ENCODE results near the gene TNS4. TPM values are rescaled to one million over a fixed set of nuclear protein-coding genes. Genes with fewer than 3 reads are reported as not detected.

The TNS4 gene
- total RNA-seq, 2 donors from 2014 or later = 0.89 to 2.5 TPM

DNA sequence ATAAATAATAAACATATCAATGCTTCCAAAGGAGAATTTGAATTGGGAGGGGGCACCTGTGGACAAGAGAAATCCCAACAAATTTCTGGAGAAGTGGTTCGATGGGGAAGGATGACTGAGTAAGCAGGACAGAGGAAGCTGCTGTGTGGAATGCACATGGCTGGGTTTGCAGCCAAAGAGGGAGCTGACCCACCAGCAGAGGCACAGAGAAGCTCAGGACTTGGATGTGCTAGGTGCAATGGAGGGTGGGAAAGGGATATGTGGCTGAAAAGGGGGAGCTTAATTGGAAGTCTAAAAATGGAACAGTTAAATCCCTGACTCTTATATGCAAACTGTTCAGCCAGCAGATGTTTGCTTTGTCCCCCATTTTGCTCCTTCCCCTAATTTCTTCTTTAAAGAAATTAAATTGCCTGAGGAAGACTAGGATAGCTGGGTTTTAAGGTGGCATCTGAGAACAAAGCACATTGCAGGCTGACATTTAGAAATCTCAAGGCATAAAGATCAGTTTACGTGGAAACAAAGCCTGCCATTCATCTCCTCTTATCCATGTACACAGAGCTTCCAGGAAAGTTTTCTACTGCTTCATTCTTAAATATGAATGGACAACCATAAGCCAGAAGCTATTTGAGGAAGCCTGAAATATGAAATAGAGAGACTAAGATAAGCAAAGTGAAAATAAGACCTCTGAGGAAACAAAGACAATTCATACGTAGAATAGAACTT lies 23.0 kb upstream of the TNS4 start:
- H3K27me3 ChIP-seq (ENCODE audit: control insufficient read depth, insufficient read depth, low read length, poor library complexity, severe bottlenecking) = no peaks in the 10 kb centered on the region
- no peaks in the 10 kb centered on the region for H3K4me1 ChIP-seq (ENCODE audit: control insufficient read depth, insufficient read depth, low read length)
- H3K4me3 ChIP-seq (ENCODE audit: low read length) = no peak overlapping the region
- Mint-ChIP-seq H3K27me3 (ENCODE audit: insufficient read depth) (peaks cover 3% of the 10 kb centered on the region), H3K4me3 (no peak overlapping the region), H3K9me3 (peaks cover 16% of the 10 kb centered on the region), H3K36me3 (ENCODE audit: low read depth) (no peaks in the 10 kb centered on the region), H3K4me1 (peaks cover 9% of the 10 kb centered on the region), H3K27ac (no peak overlapping the region)
- DNase-seq = peak; percentile 29
- no peak overlapping the region for H3K27ac ChIP-seq (ENCODE audit: low read depth, low read length)
- no peak overlapping the region for H3K9ac ChIP-seq (ENCODE audit: extremely low read depth, low read length, poor library complexity, severe bottlenecking)
- H3K9me3 ChIP-seq (ENCODE audit: control insufficient read depth, low read length) = peaks cover 9% of the 10 kb centered on the region
- WGBS, 2 experiments (ENCODE audit: insufficient coverage in 1 of 2, insufficient read length in 1 of 2) = 83 to 91% methylated on average over 2 to 3 of the region's 3 CpGs
- no peaks in the 10 kb centered on the region for H3K36me3 ChIP-seq (ENCODE audit: control insufficient read depth, insufficient read depth, low read length)
- TF ChIP-seq, protein P1, sequence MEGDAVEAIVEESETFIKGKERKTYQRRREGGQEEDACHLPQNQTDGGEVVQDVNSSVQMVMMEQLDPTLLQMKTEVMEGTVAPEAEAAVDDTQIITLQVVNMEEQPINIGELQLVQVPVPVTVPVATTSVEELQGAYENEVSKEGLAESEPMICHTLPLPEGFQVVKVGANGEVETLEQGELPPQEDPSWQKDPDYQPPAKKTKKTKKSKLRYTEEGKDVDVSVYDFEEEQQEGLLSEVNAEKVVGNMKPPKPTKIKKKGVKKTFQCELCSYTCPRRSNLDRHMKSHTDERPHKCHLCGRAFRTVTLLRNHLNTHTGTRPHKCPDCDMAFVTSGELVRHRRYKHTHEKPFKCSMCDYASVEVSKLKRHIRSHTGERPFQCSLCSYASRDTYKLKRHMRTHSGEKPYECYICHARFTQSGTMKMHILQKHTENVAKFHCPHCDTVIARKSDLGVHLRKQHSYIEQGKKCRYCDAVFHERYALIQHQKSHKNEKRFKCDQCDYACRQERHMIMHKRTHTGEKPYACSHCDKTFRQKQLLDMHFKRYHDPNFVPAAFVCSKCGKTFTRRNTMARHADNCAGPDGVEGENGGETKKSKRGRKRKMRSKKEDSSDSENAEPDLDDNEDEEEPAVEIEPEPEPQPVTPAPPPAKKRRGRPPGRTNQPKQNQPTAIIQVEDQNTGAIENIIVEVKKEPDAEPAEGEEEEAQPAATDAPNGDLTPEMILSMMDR (conservative IDR thresholded peaks at IDR 0.05) = no peak

- H3K27ac ChIP-seq (ENCODE audit: low read depth, low read length) = no peak overlapping the region
- H3K27me3 Mint-ChIP-seq (ENCODE audit: insufficient read depth) = peaks cover 3% of the 10 kb centered on the region
- TF ChIP-seq, protein P1 (conservative IDR thresholded peaks at IDR 0.05) = no peak
- peak; percentile 12 for DNase-seq
- 91 to 98% methylated on average over 3 to 4 of the region's 5 CpGs for WGBS, 2 experiments (ENCODE audit: insufficient coverage in 1 of 2, insufficient read length in 1 of 2)
- no peak overlapping the region for H3K4me3 ChIP-seq (ENCODE audit: low read length)
- H3K4me1 ChIP-seq (ENCODE audit: control insufficient read depth, insufficient read depth, low read length) = peaks cover 4% of the 10 kb centered on the region
- H3K9ac ChIP-seq (ENCODE audit: extremely low read depth, low read length, poor library complexity, severe bottlenecking) = no peak overlapping the region
- H3K9me3 Mint-ChIP-seq = peaks cover 16% of the 10 kb centered on the region
- H3K36me3 ChIP-seq (ENCODE audit: control insufficient read depth, insufficient read depth, low read length) = no peaks in the 10 kb centered on the region
- peaks cover 14% of the 10 kb centered on the region for H3K4me1 Mint-ChIP-seq
- no peak overlapping the region for H3K27ac Mint-ChIP-seq
- H3K36me3 Mint-ChIP-seq (ENCODE audit: low read depth) = no peaks in the 10 kb centered on the region
- no peaks in the 10 kb centered on the region for H3K27me3 ChIP-seq (ENCODE audit: control insufficient read depth, insufficient read depth, low read length, poor library complexity, severe bottlenecking)
- no peak overlapping the region for H3K4me3 Mint-ChIP-seq
- peaks cover 9% of the 10 kb centered on the region for H3K9me3 ChIP-seq (ENCODE audit: control insufficient read depth, low read length)
These were observed 21.5 kb upstream of the TNS4 start for GRCh38 chr17:40522961-40523310.

- Mint-ChIP-seq H3K36me3 (ENCODE audit: low read depth) (no peaks in the 10 kb centered on the region), H3K27ac (no peak overlapping the region), H3K9me3 (peaks cover 16% of the 10 kb centered on the region), H3K27me3 (ENCODE audit: insufficient read depth) (peaks cover 3% of the 10 kb centered on the region), H3K4me1 (peaks cover 15% of the 10 kb centered on the region), H3K4me3 (no peak overlapping the region)
- TF ChIP-seq, protein P1 (conservative IDR thresholded peaks at IDR 0.05) = no peak
- Histone ChIP-seq H3K27me3 (ENCODE audit: control insufficient read depth, insufficient read depth, low read length, poor library complexity, severe bottlenecking) (no peaks in the 10 kb centered on the region), H3K9ac (ENCODE audit: extremely low read depth, low read length, poor library complexity, severe bottlenecking) (no peak overlapping the region), H3K27ac (ENCODE audit: low read depth, low read length) (no peak overlapping the region), H3K4me1 (ENCODE audit: control insufficient read depth, insufficient read depth, low read length) (peaks cover 4% of the 10 kb centered on the region), H3K36me3 (ENCODE audit: control insufficient read depth, insufficient read depth, low read length) (no peaks in the 10 kb centered on the region), H3K9me3 (ENCODE audit: control insufficient read depth, low read length) (peaks cover 9% of the 10 kb centered on the region), H3K4me3 (ENCODE audit: low read length) (no peak overlapping the region)
- 83 to 93% methylated on average over 5 to 7 of the region's 7 CpGs for WGBS, 2 experiments (ENCODE audit: insufficient coverage in 1 of 2, insufficient read length in 1 of 2)
- peak; percentile 28 for DNase-seq
These were observed 21.0 kb upstream of the TNS4 start for GRCh38 chr17:40522250-40522960.

All from endodermal cell (in vitro differentiated cells).